ENCODE results near the gene COL25A1.

The COL25A1 gene

DNA sequence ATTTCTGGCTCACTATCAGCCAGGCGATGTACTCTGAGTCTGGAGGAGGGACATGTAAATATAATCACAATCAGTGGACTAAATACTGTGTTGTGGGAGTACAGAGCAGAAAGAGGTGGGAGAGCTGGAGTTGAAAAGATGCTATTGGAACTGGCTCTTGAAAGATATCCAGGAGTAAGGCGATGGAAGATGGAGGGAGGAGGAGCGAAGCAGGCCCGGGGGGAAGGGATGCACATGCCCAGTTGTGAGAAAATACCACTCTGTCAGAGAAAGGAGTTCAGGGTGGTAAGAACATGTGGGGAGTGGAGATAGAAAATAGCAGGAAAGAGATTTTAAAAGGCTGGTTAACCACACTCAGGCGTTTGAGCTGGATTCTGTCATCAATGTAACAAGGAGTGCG, 322.7 kb downstream of the COL25A1 start:
- CTCF ChIA-PET = no interaction called here
- TF ChIP-seq, protein P1, sequence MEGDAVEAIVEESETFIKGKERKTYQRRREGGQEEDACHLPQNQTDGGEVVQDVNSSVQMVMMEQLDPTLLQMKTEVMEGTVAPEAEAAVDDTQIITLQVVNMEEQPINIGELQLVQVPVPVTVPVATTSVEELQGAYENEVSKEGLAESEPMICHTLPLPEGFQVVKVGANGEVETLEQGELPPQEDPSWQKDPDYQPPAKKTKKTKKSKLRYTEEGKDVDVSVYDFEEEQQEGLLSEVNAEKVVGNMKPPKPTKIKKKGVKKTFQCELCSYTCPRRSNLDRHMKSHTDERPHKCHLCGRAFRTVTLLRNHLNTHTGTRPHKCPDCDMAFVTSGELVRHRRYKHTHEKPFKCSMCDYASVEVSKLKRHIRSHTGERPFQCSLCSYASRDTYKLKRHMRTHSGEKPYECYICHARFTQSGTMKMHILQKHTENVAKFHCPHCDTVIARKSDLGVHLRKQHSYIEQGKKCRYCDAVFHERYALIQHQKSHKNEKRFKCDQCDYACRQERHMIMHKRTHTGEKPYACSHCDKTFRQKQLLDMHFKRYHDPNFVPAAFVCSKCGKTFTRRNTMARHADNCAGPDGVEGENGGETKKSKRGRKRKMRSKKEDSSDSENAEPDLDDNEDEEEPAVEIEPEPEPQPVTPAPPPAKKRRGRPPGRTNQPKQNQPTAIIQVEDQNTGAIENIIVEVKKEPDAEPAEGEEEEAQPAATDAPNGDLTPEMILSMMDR (IDR thresholded peaks at IDR 0.05; ENCODE audit: control extremely low read depth, extremely low read depth, low read depth, missing control alignments) = no peak
- POLR2A ChIA-PET = no interaction called here
- DNase-seq (ENCODE audit: extremely low spot score) = no peak

DNA sequence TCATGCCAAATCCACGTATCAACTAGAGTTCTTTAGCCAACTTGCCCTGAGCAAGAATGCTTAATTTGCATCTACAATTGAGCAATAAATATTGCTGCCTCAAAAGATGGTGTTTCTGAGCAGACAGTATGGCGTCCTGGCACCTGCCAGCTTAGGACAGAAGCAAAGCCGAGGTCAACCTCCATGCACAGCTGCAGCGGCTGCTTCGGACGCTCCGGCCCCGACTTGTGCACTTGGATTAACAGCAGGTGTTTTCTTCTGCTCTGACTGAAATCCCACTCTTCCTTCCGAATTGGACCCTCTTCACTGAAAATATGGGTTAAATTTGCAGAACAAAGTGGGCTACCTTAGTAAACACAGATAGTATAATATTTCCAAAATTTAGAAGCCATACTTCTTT, 324.4 kb downstream of the COL25A1 start:
- TF ChIP-seq, protein P1 (IDR thresholded peaks at IDR 0.05; ENCODE audit: control extremely low read depth, extremely low read depth, low read depth, missing control alignments) = no peak
- no peak for DNase-seq (ENCODE audit: extremely low spot score)
- ChIA-PET POLR2A (no interaction called here), CTCF (no interaction called here)

DNA sequence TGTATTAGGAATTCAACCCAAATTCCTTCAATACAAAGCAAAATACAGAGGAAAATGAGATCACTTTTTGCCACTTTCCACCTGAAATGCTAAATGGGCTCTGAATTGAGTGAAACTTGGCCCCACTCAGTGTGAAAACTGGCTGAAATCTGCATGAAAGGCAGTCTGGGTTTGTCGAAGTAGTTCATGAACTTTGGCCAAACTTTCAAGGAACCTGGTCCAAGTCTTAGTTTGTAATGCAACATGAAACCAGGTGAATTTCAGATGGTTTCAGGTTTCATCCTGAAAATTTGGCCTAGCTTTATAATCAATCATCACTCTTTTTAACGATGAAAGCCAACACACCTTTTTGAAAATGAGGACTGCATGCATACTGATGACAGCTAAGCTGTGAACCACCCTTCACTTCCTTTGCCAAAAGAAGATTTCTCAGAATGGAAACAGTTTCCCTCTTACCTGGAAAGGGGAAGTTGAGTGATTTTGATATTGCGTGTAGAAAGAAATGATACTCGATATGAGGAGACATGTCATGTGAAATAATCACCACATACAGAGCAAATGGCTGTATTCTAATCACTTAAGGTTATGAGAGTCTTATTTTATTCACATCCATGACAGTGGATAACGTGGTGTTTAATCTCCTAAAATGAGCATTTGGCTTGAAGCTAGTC, 329.7 kb downstream of the COL25A1 start:
- ChIA-PET POLR2A (no interaction called here), CTCF (no interaction called here)
- no peak for DNase-seq (ENCODE audit: extremely low spot score)
- TF ChIP-seq, protein P1 (IDR thresholded peaks at IDR 0.05; ENCODE audit: control extremely low read depth, extremely low read depth, low read depth, missing control alignments) = no peak

DNA sequence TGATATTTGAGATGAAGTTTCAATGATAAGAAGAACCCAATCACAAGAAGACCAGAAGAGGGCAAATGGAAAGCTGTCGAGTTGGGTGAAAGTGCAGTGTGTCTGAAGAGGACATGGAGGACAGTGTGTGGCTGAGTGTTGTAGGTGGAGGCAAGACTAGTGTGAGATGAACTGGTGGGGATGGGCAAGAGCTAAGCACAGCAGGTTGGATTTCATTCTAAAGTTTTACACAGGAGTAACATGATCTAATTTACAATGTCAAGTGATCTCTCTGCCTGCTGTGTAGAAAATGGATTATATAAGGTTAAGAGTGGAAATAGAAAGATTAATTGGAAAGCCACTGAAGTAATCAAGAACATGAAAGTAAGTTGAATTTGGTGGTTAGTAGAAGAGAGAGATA, 331.0 kb downstream of the COL25A1 start:
- POLR2A ChIA-PET = no interaction called here
- TF ChIP-seq, protein P1 (IDR thresholded peaks at IDR 0.05; ENCODE audit: control extremely low read depth, extremely low read depth, low read depth, missing control alignments) = no peak
- CTCF ChIA-PET = no interaction called here

DNA sequence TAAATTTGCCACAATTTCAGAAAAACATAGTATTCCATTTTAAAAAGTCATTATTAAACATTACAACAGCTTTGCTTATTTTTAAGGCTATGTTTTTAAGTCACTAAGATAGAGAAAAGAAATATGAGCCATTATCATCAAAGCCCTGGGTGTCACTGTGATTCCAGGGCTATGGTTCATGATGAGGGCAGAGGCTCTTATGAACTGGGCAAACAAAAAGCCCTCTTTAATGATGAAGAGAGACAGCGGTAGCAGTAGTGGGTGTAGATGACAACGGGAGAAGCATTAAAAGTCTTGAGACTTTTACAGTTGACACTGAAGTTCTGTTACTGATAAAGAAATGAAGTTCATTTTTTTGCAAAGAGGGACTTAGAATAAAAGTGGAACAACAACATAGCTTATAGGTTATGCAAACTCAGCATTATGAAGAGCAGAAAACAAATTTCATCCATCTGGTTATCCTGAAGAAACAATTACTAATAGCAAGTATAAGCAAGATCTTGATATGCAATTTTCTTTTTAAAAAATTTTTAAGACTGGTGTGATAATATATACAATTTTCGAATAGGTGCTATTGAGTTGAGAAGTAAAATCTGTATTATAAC, 336.9 kb downstream of the COL25A1 start:
- TF ChIP-seq, protein P1 (IDR thresholded peaks at IDR 0.05; ENCODE audit: control extremely low read depth, extremely low read depth, low read depth, missing control alignments) = no peak
- ChIA-PET CTCF (no interaction called here), POLR2A (no interaction called here)
- DNase-seq (ENCODE audit: extremely low spot score) = no peak

More for the DNA sequence above, 331.0 kb downstream of the COL25A1 start:
- DNase-seq (ENCODE audit: extremely low spot score) = no peak

DNA sequence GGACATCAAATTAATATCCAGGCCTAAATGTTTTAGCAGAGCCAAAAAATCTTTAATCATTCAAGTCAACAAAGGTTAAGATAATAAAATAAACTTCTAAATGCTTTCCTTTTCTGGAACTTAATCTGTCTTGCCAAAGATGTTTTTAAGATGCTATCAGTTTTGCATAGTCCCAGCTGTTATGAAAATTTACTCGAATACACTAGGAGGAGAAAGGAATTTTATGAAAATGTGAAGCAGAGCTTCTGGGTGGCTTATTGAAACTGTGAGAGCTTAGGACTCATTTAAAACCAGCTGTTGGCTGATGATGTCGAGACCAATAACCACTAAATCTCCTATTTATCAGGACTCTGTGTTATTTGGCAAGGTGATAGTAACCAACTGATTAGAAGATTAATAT, 337.4 kb downstream of the COL25A1 start:
- TF ChIP-seq, protein P1 (IDR thresholded peaks at IDR 0.05; ENCODE audit: control extremely low read depth, extremely low read depth, low read depth, missing control alignments) = no peak
- ChIA-PET CTCF (no interaction called here), POLR2A (no interaction called here)
- no peak for DNase-seq (ENCODE audit: extremely low spot score)
